Renal pelvis (tissue), 4 donors: ENCODE results near the gene PES1. TPM values are rescaled to one million over a fixed set of nuclear protein-coding genes. Genes with fewer than 3 reads are reported as not detected.
"Not testable (repeated sequence)": the region's sequence is repeated elsewhere in the genome, so short reads cannot be mapped to it uniquely, and the experiment has no call there.

Experiments
- DNase-seq: peaks from one replicate; pipeline ENCODE4 v3.0.0-alpha.2; 2013
- polyA plus RNA-seq, 3 donors: library from polyadenylated mRNA; unstranded; fragments of 120-200 nt; gene quantifications; one replicate each; pipeline ENCODE4 v1.2.1, GENCODE V29; 2013; ENCODE audit not compliant: insufficient read length in 3 of 3

PES1 gene
- polyA plus RNA-seq, 3 donors = 74.3 to 88.6 (median 81.8) TPM

DNA sequence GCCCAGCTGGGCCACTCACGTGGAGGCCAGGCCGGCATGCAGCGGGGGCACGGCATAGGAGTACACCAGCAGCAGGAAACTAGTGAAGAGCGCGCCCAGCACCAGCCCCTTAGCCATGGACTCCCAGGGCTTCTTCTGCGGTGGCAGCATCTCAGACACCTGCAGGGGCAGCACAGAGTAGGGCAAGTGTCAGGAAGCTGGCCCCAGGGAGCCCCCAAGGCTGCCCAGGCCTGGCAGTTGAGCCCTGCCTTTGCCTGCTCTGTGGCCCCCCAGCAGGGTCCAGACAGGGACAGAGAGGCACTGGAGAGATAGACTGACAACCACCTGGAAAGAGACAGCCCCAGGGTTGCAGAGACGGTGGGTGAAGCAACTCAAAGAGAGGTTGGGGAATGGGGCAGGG is 34.5 kb downstream of the PES1 start:
- DNase-seq = no peak

DNA sequence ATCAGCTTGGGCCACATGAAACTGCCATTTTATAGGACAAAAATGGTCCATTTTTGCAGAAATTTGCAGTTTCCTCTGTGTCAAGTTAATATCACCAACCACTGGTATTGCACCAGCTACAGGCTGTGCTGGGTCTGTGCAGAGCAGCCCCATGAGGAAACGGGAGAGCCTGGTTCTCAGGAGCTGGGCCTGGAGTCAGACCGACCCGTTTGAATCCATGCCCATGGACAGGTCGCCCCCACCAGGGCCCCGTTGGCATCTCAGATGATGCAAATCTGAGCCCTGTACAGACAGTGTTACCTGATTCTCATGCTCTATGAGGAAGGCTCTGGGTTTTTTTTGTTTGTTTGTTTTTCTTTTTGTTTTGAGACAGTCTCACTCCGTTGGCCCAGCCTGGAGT is 35.3 kb downstream of the PES1 start:
- no peak for DNase-seq

DNA sequence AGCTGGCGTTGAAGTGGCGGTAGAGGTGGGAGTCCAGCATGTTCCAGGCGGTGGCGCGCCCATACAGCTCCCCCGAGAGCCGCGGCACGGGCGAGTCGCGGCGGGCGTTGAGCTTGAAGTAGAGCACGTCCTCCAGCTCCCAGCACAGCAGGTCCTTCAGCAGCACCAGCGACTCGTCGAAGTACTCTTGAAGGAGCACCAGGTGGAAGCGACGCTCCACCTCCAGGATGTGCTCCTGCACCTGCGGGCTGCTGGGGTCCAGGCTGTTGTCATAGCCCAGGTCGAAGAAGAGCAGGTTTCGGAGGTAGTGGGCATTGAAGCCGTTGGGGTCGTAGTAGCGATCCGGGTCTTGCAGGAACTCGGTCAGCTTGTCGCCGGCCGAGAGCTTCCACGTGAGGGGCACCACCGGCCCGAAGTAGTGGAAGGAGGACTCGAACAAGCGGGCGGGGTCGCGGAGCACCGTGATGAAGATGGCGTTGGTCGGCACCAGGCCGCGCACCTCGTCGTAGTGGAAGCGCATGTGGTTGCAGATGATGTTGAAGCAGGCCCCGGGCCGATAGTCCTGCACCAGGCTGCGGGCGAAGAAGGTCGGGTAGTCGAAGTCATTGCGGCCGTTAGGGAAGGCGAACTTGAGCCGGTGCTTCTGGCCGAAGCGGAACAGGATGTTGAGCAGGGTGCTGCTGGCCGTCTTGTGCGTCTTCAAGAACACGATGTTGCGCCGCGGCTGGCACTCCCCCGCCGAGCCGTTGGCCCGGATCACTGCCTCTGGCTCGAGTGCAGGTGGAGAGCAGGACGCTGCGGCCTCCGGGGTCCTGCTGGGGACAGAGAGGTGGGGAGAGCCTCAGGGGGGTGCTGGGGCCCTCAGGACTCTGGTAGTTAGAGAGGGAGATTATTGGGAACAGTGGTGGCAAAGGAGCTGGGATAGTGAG is 36.2 kb downstream of the PES1 start:
- no peak for DNase-seq

DNA sequence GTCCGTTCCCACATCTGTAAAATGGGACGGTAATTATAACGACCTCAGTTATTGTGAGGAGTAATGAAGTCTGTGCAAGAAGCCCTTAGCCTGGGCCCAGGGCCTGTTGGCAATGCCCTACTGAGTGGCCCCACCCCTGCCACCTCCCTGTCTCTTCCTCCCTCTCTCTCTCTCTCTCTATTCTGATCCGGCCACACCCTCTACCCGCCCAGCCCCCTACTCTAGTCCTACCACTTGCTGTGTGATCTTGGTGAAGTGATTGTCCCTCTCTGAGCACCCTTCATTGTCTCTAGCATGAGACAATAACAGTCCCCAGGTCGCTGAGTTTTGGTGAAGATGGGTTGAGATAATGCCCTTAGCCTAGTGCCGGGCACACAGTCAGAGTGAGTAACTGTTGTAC is 37.7 kb downstream of the PES1 start:
- DNase-seq = no peak

DNA sequence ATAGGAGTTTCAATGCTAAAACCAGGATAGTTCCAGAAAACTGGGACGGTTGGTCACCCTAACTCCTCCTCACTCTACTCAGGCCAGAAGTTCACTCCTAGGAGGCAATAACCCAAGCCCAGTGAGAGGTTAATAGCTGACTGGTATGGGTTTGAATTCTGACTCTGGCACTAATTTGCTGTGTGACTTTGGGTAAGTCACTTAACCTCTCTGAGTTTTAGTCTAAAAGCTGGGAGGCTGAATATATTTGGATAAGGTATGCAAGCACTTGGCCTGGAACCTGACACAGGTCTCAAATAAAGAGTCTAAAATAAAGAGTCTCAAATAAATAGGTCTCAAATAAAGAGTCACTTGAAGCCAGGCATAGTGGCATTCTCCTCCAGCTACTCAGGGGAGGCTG is 39.0 kb downstream of the PES1 start:
- no peak for DNase-seq

DNA sequence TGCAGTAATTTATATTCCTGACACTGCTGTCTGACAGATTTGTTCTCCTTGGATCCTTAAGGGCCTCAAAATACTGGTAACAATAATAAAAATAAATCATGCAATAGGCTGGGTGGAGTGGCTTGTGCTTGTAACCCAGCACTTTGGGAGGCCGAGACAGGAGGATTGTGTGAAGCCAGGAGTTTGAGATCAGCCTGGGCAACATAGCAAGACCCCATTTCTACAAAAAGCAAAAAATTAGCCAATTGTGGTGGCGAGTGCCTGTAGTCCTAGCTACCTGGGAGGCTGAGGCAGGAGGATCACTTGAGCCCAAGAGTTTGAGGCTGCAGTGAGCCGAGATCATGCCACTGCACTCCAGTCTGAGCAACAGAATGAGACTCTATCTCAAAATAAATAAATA is 39.9 kb downstream of the PES1 start:
- not testable (repeated sequence) for DNase-seq

DNA sequence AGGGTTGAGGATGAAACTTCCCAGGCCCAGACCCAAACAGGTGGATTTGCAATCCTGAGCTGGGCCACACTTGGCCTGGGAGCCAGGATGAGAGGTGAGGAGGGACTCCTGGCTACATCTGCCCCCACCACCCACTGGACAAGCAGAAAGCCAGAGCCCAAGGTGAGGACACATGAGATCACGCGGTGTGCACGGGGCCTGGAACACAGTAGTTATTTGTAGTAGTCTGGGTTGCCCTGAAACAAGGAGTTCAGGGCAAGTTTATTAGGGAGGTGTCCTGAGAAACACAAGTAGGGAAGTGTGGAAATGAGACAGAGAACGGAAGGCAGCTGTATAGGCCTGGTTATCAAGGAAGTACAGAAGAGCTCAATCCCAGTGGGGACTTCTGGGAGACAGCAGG is 44.5 kb downstream of the PES1 start:
- DNase-seq = no peak

DNA sequence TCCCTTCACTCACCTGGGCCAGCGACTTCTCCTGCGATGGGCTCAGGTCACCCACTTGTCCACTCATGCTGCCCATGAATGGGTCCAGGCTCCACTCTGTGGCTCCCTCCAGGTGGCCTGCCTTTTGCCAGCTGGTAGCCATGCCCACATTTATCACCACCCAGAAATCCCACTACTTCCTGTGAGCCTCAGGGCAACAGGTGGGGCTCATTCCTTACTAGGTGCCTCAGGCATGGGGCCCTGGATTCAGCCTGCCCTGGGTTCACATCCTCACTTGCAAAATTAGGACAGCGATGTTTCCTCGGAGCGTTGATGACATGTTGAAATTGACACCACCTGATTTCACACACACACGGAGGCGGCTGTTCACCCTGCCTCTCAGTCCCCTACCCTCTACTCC is 45.1 kb downstream of the PES1 start, which contains the start of gene SEC14L6:
SEC14L6 (minus strand) TSS at position 126 of the 400 bp plus-strand sequence; CDS start at position 67, 59 bp downstream.
- DNase-seq = no peak

DNA sequence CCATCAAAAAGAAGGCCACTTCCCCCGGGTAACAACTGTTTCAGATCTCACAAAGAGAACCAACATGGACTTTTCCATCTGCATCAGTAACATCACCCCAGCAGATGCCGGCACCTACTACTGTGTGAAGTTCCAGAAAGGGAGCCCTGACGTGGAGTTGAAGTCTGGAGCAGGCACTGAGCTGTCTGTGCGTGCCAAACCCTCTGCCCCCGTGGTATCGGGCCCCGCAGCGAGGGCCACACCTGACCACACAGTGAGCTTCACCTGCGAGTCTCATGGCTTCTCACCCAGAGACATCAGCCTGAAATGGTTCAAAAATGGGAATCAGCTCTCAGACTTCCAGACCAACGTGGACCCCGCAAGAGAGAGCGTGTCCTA is 48.9 kb downstream of the PES1 start:
- DNase-seq = no peak

DNA sequence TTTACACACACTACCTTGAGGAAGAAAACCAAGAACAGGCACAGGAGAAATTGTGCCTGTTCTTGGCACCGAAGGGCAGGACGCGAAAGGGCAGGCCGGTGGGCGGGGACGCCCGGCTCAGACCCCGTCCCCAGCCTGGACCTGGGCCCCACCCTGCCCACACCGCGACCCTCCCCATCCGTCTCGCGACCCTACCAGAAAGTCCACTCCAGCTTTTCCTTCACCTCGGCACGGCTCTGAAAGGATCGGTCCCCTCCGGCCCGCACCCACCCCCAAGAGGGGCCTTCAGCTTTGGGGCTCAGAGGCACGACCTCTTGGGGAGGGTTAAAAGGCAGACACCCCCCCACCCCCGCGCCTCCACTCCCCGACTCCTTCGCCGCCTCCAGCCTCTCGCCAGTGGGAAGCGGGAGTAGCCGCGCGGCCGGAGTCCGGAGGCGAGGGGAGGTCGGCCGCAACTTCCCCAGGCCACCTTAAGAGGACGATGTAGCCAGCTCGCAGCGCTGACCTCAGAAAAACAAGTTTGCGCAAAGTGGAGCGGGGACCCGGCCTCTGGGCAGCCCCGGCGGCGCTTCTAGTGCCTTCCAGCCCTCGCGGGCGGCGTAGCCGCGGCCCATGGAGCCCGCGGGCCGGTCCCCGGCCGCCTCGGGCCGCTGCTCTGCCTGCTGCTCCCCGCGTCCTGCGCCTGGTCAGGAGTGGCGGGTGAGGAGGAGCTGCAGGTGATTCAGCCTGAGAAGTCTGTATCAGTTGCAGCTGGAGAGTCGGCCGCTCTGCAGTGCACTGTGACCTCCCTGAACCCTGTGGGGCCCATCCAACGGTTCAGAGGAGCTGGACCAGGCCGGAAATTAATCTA is 49.5 kb downstream of the PES1 start:
- DNase-seq = no peak

DNA sequence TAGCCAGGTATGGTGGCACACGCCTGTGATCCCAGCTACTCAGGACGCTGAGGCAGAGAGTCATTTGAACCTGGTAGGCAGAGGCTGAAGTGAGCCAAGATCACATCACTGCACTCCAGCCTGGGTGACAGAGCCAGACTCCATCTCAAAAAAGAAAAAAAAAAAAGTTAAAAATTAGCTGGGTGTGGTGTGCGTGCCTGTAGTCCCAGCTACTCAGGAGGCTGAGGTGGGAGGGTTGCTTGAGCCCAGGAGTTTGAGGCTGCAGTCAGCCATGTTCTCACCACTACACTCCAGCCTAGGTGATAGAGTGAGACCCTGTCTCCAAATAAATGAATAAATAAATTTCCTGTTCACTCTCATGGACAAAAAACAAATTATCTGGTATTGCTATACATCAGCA is 50.2 kb downstream of the PES1 start:
- not testable (repeated sequence) for DNase-seq

DNA sequence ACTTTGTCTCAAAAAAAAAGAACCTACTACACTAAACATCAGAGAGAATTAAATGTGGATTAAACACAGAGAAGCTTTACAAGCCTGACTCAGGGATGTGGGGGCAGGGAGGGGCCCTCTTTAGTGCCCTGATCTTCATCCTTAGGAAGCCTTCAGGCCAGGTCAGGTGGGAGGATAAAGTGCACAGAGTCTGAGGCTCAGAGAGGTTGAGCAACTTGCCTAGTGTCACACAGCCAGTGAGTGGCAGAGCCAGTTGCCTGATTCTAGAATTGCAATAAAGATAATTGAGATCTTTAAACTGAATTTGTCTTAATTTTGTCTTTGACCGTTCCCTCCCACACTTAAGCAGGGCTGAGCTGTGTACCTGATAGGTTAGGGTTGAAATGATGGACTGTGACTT is 52.3 kb downstream of the PES1 start:
- no peak for DNase-seq

DNA sequence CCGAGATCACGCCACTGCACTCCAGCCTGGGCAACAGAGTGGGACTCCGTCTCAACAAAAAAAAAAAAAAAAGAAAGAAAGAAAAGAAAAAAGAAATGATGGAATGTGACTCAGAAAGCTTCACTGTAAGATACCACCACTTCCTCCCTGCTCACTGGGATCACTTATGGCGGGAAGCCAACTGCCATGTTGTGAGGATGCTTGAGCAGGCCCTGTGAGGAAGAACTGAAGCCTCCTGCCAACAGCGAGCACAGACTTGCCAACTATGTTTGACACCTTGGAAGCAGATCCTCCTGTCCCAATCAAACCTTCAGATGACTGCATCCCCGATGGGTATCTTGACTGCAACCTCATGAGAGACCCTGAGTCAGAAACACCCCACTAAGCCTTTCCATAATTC is 53.4 kb downstream of the PES1 start:
- no peak for DNase-seq

DNA sequence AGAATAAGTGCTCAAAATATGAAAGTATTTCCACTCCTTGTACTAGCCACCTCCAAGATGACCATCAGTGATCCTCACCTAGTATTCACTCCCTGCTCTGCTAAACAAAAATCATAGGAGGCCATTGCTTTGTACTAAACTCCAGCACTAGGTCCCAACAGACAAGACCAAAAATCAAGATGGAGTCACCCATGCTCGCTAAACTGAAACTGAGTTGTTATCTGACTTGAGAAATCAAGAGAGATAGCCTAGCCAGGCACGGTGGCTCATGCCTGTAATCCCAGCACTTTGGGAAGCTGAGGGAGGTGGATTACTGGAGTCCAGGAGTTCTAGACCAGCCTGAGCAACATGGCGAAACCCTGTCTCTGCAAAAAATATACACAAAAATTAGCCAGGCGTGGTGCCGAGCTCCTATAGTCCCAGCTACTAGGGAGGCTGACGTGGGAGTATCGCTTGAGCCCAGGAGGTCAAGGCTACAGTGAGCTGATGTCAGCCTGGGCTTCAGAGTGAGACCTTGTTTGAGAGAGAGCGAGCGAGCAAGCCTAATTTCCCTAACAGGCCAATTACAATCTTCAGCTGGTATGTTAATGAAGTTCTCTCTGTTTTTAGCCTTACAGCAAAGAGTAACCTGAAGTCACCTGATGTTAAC is 54.5 kb downstream of the PES1 start:
- no peak for DNase-seq

DNA sequence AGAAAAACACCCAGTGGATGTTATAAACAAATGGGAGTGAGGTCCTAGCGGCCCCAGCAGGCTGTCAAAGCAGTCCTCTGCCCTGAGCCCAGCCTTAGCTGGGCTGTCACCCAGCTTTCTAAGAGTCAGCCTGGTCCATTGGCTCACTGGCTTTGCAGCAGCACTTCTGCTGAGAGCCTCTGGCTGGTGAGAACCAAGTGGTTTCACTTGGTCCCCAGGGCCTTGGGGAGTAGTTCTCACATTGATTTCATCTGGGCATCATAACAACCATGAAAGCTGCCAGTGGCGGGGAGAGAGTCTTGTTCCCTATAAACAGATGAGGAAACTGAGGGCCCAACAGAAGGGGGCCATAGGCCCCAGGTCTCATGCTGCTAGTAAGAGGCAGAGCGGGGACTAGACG is 56.5 kb downstream of the PES1 start:
- DNase-seq = no peak

DNA sequence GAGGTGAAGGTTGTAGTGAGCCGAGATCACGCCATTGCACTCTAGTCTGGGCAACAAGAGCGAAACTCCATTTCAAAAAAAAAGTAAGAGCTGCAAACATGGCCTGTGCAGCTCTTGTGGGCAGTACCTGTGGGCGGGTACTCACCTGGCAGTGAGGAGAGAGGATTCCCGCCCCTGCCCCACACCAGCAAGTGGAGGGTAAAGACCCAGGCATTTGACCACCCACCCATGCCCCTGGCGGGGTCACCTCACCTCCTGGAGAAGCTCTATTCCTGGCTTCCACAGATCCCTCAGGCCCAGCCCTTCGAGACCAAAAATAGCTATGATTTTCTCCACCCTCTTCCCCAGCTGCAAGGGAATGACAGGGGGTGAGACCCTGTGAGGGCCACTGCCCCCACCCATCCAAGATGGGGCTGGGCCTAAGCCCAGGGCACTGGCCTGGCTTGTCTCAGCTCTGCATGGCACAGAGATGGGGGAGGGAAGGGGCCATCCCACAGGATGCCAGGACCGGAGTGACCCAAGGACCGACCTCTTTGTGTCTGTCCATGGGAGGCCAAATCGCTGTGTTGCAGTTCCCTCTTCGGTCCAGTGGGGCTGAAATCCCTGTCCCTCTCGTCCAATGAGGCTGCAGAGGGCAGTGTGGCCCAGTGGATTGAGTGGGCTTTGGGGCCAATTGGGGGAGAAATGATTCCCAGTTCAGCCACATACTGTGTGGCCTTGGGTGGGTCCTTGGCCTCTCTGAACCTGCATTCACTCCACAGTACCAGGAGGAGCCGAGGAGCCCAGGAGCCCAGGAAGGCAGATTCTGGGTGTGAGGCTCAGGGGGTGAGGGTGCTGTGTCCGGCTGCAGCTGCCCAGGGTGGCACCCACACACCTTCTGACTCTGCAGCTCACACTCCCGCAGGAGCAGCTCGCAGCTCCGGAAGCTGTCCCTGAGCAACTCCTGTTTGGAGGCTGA is 59.8 kb downstream of the PES1 start:
- no peak for DNase-seq

DNA sequence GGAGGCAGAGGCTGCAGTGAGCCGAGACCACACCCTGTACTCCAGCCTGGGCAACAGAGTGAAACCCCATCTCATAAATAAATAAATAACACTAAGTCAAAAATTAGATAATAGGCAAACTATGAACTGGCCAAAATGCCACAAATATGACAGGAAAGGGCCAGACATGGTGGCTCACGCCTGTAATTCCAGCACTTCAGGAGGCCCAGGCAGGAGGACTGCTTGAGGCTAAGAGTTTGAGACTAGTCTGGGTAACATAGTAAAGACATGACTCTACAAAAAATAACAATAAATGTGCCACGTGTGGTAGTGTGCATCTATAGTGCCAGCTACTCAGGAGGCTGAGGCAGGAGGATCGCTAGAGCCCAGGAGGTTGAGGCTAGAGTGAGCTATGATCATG is 65.1 kb downstream of the PES1 start:
- DNase-seq = no peak
